MCF 10A (cell line): ENCODE results near the gene FADS3. TPM values are rescaled to one million over a fixed set of nuclear protein-coding genes. Genes with fewer than 3 reads are reported as not detected.

Experiments used
- BruUV-seq: library from RNA; stranded (reverse); fragments of 400-500 nt; replicated peaks from 2 replicates; lab custom pipeline; 2021; lab: Mats Ljungman, UMichigan
- CTCF ChIA-PET: fragments of 300-600 bp; sonication (Branson Sonifier 250); formaldehyde crosslinking; extraction: SDS; loops from one replicate; lab custom pipeline; 2021; ENCODE audit warnings: antibody characterized with exemption, inconsistent platforms; lab: Yijun Ruan, JAX
- POLR2A ChIA-PET: fragments of 300-600, 350-650 bp; sonication (Branson Sonifier 250); formaldehyde crosslinking; extraction: SDS; loops from one replicate; lab custom pipeline; 2020; ENCODE audit warnings: antibody characterized with exemption, inconsistent platforms; lab: Yijun Ruan, JAX
- DNase-seq: peaks from one replicate; pipeline ENCODE4 v3.0.0-alpha.2; 2018; ENCODE audit not compliant: unreplicated experiment
- H3K27ac Mint-ChIP-seq: one replicate; pipeline ENCODE4 v1.8.0; 2022; ENCODE audit warnings: mild to moderate bottlenecking, low read depth, mixed read lengths; ENCODE audit not compliant: unreplicated experiment
- H3K27me3 Mint-ChIP-seq: one replicate; pipeline ENCODE4 v1.8.0; 2022; ENCODE audit warnings: mixed read lengths; ENCODE audit not compliant: insufficient read depth, unreplicated experiment
- H3K36me3 Mint-ChIP-seq: one replicate; pipeline ENCODE4 v1.8.0; 2022; ENCODE audit warnings: mild to moderate bottlenecking, moderate library complexity, mixed read lengths; ENCODE audit not compliant: insufficient read depth, unreplicated experiment
- H3K4me1 Mint-ChIP-seq: one replicate; pipeline ENCODE4 v1.8.0; 2022; ENCODE audit warnings: mixed read lengths; ENCODE audit not compliant: insufficient read depth, unreplicated experiment
- H3K4me3 Mint-ChIP-seq: one replicate; pipeline ENCODE4 v1.8.0; 2022; ENCODE audit warnings: mild to moderate bottlenecking, moderate library complexity, mixed read lengths; ENCODE audit not compliant: unreplicated experiment
- H3K9me3 Mint-ChIP-seq: one replicate; pipeline ENCODE4 v1.8.0; 2022; ENCODE audit warnings: mixed read lengths; ENCODE audit not compliant: unreplicated experiment
- CTCF ChIP-seq: fragments of 200-600 bp; IDR thresholded peaks from one replicate; pipeline ENCODE4 v1.8.0; 2022; ENCODE audit warnings: antibody characterized with exemption, mild to moderate bottlenecking; ENCODE audit not compliant: unreplicated experiment
- intact Hi-C: fragments of 100-400 bp; cut with micrococcal nuclease; formaldehyde crosslinking; loops from 2 replicates; pipeline ENCODE4 v1.14.1; 2022
- total RNA-seq: library from RNA; stranded (reverse); gene quantifications from 2 replicates; pipeline ENCODE4 v1.2.3, GENCODE V29; 2022

FADS3 gene
- total RNA-seq, 1 experiment from 2014 or later: 145 TPM

DNA sequence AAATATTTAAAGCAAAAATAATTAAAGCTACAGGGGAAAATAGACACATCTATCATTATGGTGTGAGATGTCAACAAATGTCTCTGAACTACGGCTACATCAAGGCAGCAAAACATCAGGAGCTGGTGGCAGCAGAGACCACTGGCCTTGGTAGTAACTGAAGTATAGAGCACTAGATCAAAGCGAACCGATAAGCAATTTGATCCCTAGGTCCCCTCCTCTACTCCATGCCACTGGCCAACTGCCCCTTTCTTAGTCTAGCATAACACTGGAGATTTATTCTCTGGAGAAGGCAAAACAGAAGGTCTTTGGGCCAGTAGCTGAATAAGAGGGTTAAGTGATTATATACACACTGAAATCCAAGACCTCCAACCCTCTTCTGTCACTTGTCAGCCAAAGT, 39.6 kb upstream of the FADS3 start:
- peaks cover 7% of the 10 kb centered on the region for H3K9me3 Mint-ChIP-seq
- TF ChIP-seq CTCF: no peak
- H3K27ac Mint-ChIP-seq: no peak overlapping the region
- no peak for DNase-seq
- intact Hi-C loops: no loop called here
- ChIA-PET CTCF (interaction anchor here (0.6 to 3.9 kb wide), 6 partner anchors 9 to 495 kb away, joined by 3 to 31 read pairs (median 9); no protein-coding TSS in a partner anchor), POLR2A (interaction anchor here (0.5 kb wide), 1 partner anchor 132 kb away, joined by 3 read pairs; no protein-coding TSS in a partner anchor)
- no TSS peak for BruUV-seq
- no peaks in the 10 kb centered on the region for H3K4me1 Mint-ChIP-seq
- H3K4me3 Mint-ChIP-seq: no peak overlapping the region
- peaks cover 6% of the 10 kb centered on the region for H3K27me3 Mint-ChIP-seq
- H3K36me3 Mint-ChIP-seq: no peaks in the 10 kb centered on the region

DNA sequence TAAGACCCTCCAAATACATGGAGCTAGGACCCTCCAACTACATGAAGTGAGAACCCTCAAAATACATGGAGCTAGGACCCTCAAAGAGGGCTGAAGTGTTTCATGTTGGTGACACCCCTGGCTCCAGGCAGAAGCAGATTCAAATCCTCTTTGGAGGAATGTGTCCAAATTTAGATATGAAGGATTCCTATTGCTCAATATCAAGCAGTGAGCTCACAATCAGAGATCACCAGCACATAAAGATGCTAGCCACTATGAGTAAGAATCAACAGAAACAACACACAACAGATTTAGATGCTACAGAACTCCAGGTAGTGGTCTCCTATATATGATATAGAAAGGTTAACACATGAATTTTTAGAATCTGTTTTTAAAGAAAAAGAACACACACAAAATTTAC, 37.3 kb upstream of the FADS3 start:
- H3K27me3 Mint-ChIP-seq: no peaks in the 10 kb centered on the region
- H3K36me3 Mint-ChIP-seq: no peaks in the 10 kb centered on the region
- no peak overlapping the region for H3K27ac Mint-ChIP-seq
- intact Hi-C loops: no loop called here
- H3K4me1 Mint-ChIP-seq: no peaks in the 10 kb centered on the region
- no peak for TF ChIP-seq CTCF
- ChIA-PET CTCF (interaction anchor here (0.6 to 3.9 kb wide), 11 partner anchors 15 to 180 kb away, joined by 3 to 31 read pairs (median 5); no protein-coding TSS in a partner anchor), POLR2A (interaction anchor here (0.6 to 0.7 kb wide), 2 partner anchors 14 to 32 kb away, joined by 3 read pairs; no protein-coding TSS in a partner anchor)
- no TSS peak for BruUV-seq
- peaks cover 7% of the 10 kb centered on the region for H3K9me3 Mint-ChIP-seq
- DNase-seq: no peak
- H3K4me3 Mint-ChIP-seq: no peak overlapping the region

- Mint-ChIP-seq H3K27me3 (no peaks in the 10 kb centered on the region), H3K9me3 (no peaks in the 10 kb centered on the region), H3K36me3 (no peaks in the 10 kb centered on the region), H3K4me3 (no peak overlapping the region), H3K4me1 (no peaks in the 10 kb centered on the region), H3K27ac (no peak overlapping the region)
- ChIA-PET CTCF (interaction anchor here (0.6 to 3.9 kb wide), 4 partner anchors 20 to 50 kb away, joined by 3 to 31 read pairs (median 16); no protein-coding TSS in a partner anchor), POLR2A (no interaction called here)
- no peak for TF ChIP-seq CTCF
- no TSS peak for BruUV-seq
- intact Hi-C loops: no loop called here
- DNase-seq: no peak
Observed at GRCh38 chr11:61927501-61927900, 36.2 kb upstream of the FADS3 start.

DNA sequence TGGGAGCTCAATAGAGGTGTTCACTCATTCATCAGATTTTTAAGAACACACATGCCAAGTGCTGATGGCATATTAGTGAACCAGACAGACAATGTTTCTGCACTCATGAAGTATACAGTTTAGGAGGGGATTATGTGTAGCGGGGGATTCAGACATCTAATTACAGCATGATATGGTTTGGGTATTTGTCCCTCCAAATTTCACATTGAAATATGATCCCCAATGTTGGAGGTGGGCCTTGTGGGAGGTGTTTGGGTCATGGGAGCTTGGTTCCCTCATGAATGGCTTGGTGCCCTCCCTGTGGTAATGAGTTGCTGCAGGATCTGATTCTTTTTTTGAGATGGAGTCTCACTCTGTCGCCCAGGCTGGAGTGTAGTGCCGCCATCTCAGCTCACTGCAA, 34.9 kb upstream of the FADS3 start:
- Mint-ChIP-seq H3K27me3 (peaks cover 6% of the 10 kb centered on the region), H3K4me3 (no peak overlapping the region), H3K36me3 (no peaks in the 10 kb centered on the region), H3K27ac (no peak overlapping the region), H3K9me3 (no peaks in the 10 kb centered on the region), H3K4me1 (no peaks in the 10 kb centered on the region)
- no peak for DNase-seq
- intact Hi-C loops: no loop called here
- no TSS peak for BruUV-seq
- POLR2A ChIA-PET: no interaction called here
- CTCF ChIA-PET: interaction anchor here (0.5 kb wide), 1 partner anchor 12 kb away, joined by 6 read pairs; no protein-coding TSS in a partner anchor
- no peak for TF ChIP-seq CTCF
